ENCODE measurements around the gene ZFP92. TPM values are rescaled to one million over a fixed set of nuclear protein-coding genes. Genes with fewer than 3 reads are reported as not detected.

The ZFP92 gene
- total and polyA plus RNA-seq, 7 experiments from 2014 or later: 0.07 to 1.8 (median 0.24) TPM

- intact Hi-C loops (cut with micrococcal nuclease): no loop called here
- no peak overlapping the region for H3K4me3 ChIP-seq (ENCODE audit: low read length)
- DNase-seq: no peak
- no peaks in the 10 kb centered on the region for H3K27me3 Mint-ChIP-seq
- no peaks in the 10 kb centered on the region for H3K36me3 Mint-ChIP-seq
- ChIA-PET CTCF (no interaction called here), POLR2A (no interaction called here)
- peaks cover 0 to 24% (median 0%) of the 10 kb centered on the region in 7 donors for H3K4me1 Mint-ChIP-seq
- H3K27ac Mint-ChIP-seq: peak overlapping the region in 2 of 9 donors; percentile 39 to 56
- H3K27me3 ChIP-seq (ENCODE audit: control insufficient read depth in 2 of 2, insufficient read depth in 2 of 2, low read length in 2 of 2): no peaks in the 10 kb centered on the region
- no peak overlapping the region for H3K4me3 Mint-ChIP-seq
- H3K4me1 ChIP-seq (ENCODE audit: control insufficient read depth in 2 of 2, insufficient read depth in 2 of 2, low read length in 2 of 2): no peaks in the 10 kb centered on the region
- no peaks in the 10 kb centered on the region for H3K9me3 ChIP-seq (ENCODE audit: control insufficient read depth in 2 of 3, low read length in 3 of 3)
- no peaks in the 10 kb centered on the region for H3K9me3 Mint-ChIP-seq
- H3K36me3 ChIP-seq (ENCODE audit: control insufficient read depth in 2 of 3, insufficient read depth in 3 of 3, low read length in 3 of 3): no peaks in the 10 kb centered on the region
- no peak overlapping the region for H3K27ac ChIP-seq (ENCODE audit: low read depth, low read length)
- ATAC-seq: no peak
Measured at GRCh38 chrX:153394612-153395011, 16.7 kb upstream of the ZFP92 start.

- ChIA-PET POLR2A (no interaction called here), CTCF (no interaction called here)
- Histone ChIP-seq H3K4me3 (ENCODE audit: low read length) (no peak overlapping the region), H3K36me3 (ENCODE audit: control insufficient read depth in 2 of 3, insufficient read depth in 3 of 3, low read length in 3 of 3) (no peaks in the 10 kb centered on the region), H3K27me3 (ENCODE audit: control insufficient read depth in 2 of 2, insufficient read depth in 2 of 2, low read length in 2 of 2) (no peaks in the 10 kb centered on the region), H3K27ac (ENCODE audit: low read depth, low read length) (no peak overlapping the region), H3K4me1 (ENCODE audit: control insufficient read depth in 2 of 2, insufficient read depth in 2 of 2, low read length in 2 of 2) (no peaks in the 10 kb centered on the region), H3K9me3 (ENCODE audit: control insufficient read depth in 2 of 3, low read length in 3 of 3) (no peaks in the 10 kb centered on the region)
- DNase-seq: no peak
- H3K9me3 Mint-ChIP-seq: no peaks in the 10 kb centered on the region
- no peaks in the 10 kb centered on the region for H3K36me3 Mint-ChIP-seq
- intact Hi-C loops (cut with micrococcal nuclease): no loop called here
- H3K4me3 Mint-ChIP-seq: peak overlapping the region in 1 of 10 donors; percentile 57
- peak overlapping the region in 1 of 9 donors; percentile 72 for H3K27ac Mint-ChIP-seq
- H3K4me1 Mint-ChIP-seq: peaks cover 0 to 26% (median 0%) of the 10 kb centered on the region in 7 donors
- no peaks in the 10 kb centered on the region for H3K27me3 Mint-ChIP-seq
- no peak for ATAC-seq
Measured at GRCh38 chrX:153395613-153396319, 15.5 kb upstream of the ZFP92 start.

GRCh38 chrX:153396320-153397195, 14.7 kb upstream of the ZFP92 start:
- Histone ChIP-seq H3K9me3 (ENCODE audit: control insufficient read depth in 2 of 3, low read length in 3 of 3) (no peaks in the 10 kb centered on the region), H3K27me3 (ENCODE audit: control insufficient read depth in 2 of 2, insufficient read depth in 2 of 2, low read length in 2 of 2) (no peaks in the 10 kb centered on the region), H3K27ac (ENCODE audit: low read depth, low read length) (no peak overlapping the region), H3K4me3 (ENCODE audit: low read length) (no peak overlapping the region), H3K36me3 (ENCODE audit: control insufficient read depth in 2 of 3, insufficient read depth in 3 of 3, low read length in 3 of 3) (no peaks in the 10 kb centered on the region), H3K4me1 (ENCODE audit: control insufficient read depth in 2 of 2, insufficient read depth in 2 of 2, low read length in 2 of 2) (no peaks in the 10 kb centered on the region)
- peak overlapping the region in 1 of 9 donors; percentile 9 for H3K27ac Mint-ChIP-seq
- ATAC-seq (no peak), DNase-seq (no peak)
- no peaks in the 10 kb centered on the region for H3K36me3 Mint-ChIP-seq
- POLR2A ChIA-PET: no interaction called here
- H3K4me3 Mint-ChIP-seq: no peak overlapping the region
- no peaks in the 10 kb centered on the region for H3K27me3 Mint-ChIP-seq
- intact Hi-C loops (cut with micrococcal nuclease): no loop called here
- H3K4me1 Mint-ChIP-seq: peaks cover 0 to 26% (median 0%) of the 10 kb centered on the region in 7 donors
- CTCF ChIA-PET: no interaction called here
- no peaks in the 10 kb centered on the region for H3K9me3 Mint-ChIP-seq

GRCh38 chrX:153397256-153397960, 13.9 kb upstream of the ZFP92 start:
- POLR2A ChIA-PET: no interaction called here
- H3K36me3 ChIP-seq (ENCODE audit: control insufficient read depth in 2 of 3, insufficient read depth in 3 of 3, low read length in 3 of 3): no peaks in the 10 kb centered on the region
- no peak overlapping the region for H3K27ac ChIP-seq (ENCODE audit: low read depth, low read length)
- ATAC-seq (no peak), DNase-seq (no peak)
- CTCF ChIA-PET: no interaction called here
- Mint-ChIP-seq H3K4me3 (no peak overlapping the region), H3K27me3 (peaks cover 0 to 5% (median 0%) of the 10 kb centered on the region in 5 donors), H3K27ac (no peak overlapping the region), H3K9me3 (no peaks in the 10 kb centered on the region), H3K4me1 (peaks cover 0 to 26% (median 0%) of the 10 kb centered on the region in 7 donors), H3K36me3 (no peaks in the 10 kb centered on the region)
- intact Hi-C loops (cut with micrococcal nuclease): no loop called here
- no peak overlapping the region for H3K4me3 ChIP-seq (ENCODE audit: low read length)
- H3K27me3 ChIP-seq (ENCODE audit: control insufficient read depth in 2 of 2, insufficient read depth in 2 of 2, low read length in 2 of 2): no peaks in the 10 kb centered on the region
- H3K9me3 ChIP-seq (ENCODE audit: control insufficient read depth in 2 of 3, low read length in 3 of 3): no peaks in the 10 kb centered on the region
- H3K4me1 ChIP-seq (ENCODE audit: control insufficient read depth in 2 of 2, insufficient read depth in 2 of 2, low read length in 2 of 2): no peaks in the 10 kb centered on the region

- ATAC-seq (no peak), DNase-seq (no peak)
- Mint-ChIP-seq H3K9me3 (no peaks in the 10 kb centered on the region), H3K4me3 (no peak overlapping the region), H3K4me1 (peaks cover 0 to 26% (median 0%) of the 10 kb centered on the region in 7 donors), H3K27me3 (peaks cover 0 to 13% (median 0%) of the 10 kb centered on the region in 5 donors), H3K27ac (no peak overlapping the region), H3K36me3 (no peaks in the 10 kb centered on the region)
- CTCF ChIA-PET: no interaction called here
- Histone ChIP-seq H3K27ac (ENCODE audit: low read depth, low read length) (no peak overlapping the region), H3K9me3 (ENCODE audit: control insufficient read depth in 2 of 3, low read length in 3 of 3) (no peaks in the 10 kb centered on the region), H3K27me3 (ENCODE audit: control insufficient read depth in 2 of 2, insufficient read depth in 2 of 2, low read length in 2 of 2) (no peaks in the 10 kb centered on the region), H3K36me3 (ENCODE audit: control insufficient read depth in 2 of 3, insufficient read depth in 3 of 3, low read length in 3 of 3) (no peaks in the 10 kb centered on the region), H3K4me1 (ENCODE audit: control insufficient read depth in 2 of 2, insufficient read depth in 2 of 2, low read length in 2 of 2) (no peaks in the 10 kb centered on the region), H3K4me3 (ENCODE audit: low read length) (no peak overlapping the region)
- POLR2A ChIA-PET: no interaction called here
- intact Hi-C loops (cut with micrococcal nuclease): no loop called here
Measured at GRCh38 chrX:153398275-153398960, 12.9 kb upstream of the ZFP92 start.

Data from naive thymus-derived CD4-positive, alpha-beta T cell (primary cell).